ENCODE results near the gene CYFIP1. TPM values are rescaled to one million over a fixed set of nuclear protein-coding genes. Genes with fewer than 3 reads are reported as not detected.

The CYFIP1 gene
- total and polyA plus RNA-seq, 2 of the 8 experiments (the other 6 are each of a cell fraction or from before 2014, with no cell fraction given) = 38.6 to 81.7 TPM

GRCh38 chr15:22888120-22888859, 91.9 kb downstream of the CYFIP1 start:
- Histone ChIP-seq H3K23me2 (ENCODE audit: low read depth, low read length) (no peaks in the 10 kb centered on the region), H3K23ac (ENCODE audit: insufficient read length) (no peak overlapping the region), H2BK120ac (replicated peaks; ENCODE audit: low read depth, low read length) (no peak overlapping the region), H2BK5ac (ENCODE audit: low read depth, low read length) (no peak overlapping the region), H3K79me2 (ENCODE audit: control insufficient read depth in 1 of 2, insufficient read depth in 2 of 2, low read length in 2 of 2) (no peaks in the 10 kb centered on the region), H3K4me3 (ENCODE audit: extremely low read depth in 1 of 4, insufficient read depth in 2 of 4, low read depth in 3 of 4, low read length in 4 of 4) (no peak overlapping the region), H4K91ac (replicated peaks; ENCODE audit: insufficient read length, low read length) (no peak overlapping the region), H4K5ac (ENCODE audit: insufficient read length, low read depth, low read length) (no peak overlapping the region), H2AFZ (ENCODE audit: low read length) (no peak overlapping the region), H3K79me1 (ENCODE audit: low read depth, low read length) (no peaks in the 10 kb centered on the region), H3K27ac (ENCODE audit: low read depth, low read length) (no peak overlapping the region), H3K56ac (replicated peaks; ENCODE audit: insufficient read length, low read depth, low read length) (no peak overlapping the region), H3K14ac (ENCODE audit: insufficient read length) (no peak overlapping the region), H3K4me2 (ENCODE audit: insufficient read depth in 1 of 2, low read depth in 2 of 2, low read length in 2 of 2) (no peak overlapping the region), H4K20me1 (replicated peaks in 1 of 2; ENCODE audit: control insufficient read depth in 1 of 2, insufficient read depth in 2 of 2, low read length in 2 of 2) (no peaks in the 10 kb centered on the region), H2AK5ac (ENCODE audit: low read depth, low read length) (no peak overlapping the region), H3K4me1 (replicated peaks in 1 of 4; ENCODE audit: control insufficient read depth in 3 of 4, insufficient read depth in 4 of 4, low read length in 3 of 4) (peaks cover 0 to 3% (median 0%) of the 10 kb centered on the region in 4 experiments; a peak in 1 of 7 replicates), H4K8ac (ENCODE audit: extremely low read depth, insufficient read depth, low read length) (no peak overlapping the region), H3K9ac (replicated peaks in 1 of 4; ENCODE audit: extremely low read depth in 1 of 4, low read depth in 3 of 4, low read length in 3 of 4) (no peak overlapping the region), H3K9me3 (ENCODE audit: insufficient read depth in 2 of 2, low read depth in 1 of 2, low read length in 1 of 2) (no peaks in the 10 kb centered on the region), H3K27me3 (replicated peaks in 1 of 4; ENCODE audit: control insufficient read depth in 3 of 4, extremely low read depth in 1 of 4, insufficient read depth in 3 of 4, low read length in 3 of 4) (no peaks in the 10 kb centered on the region), H3K36me3 (ENCODE audit: control insufficient read depth in 2 of 4, insufficient read depth in 4 of 4, low read length in 3 of 4) (peaks cover 0 to 2% (median under 1%) of the 10 kb centered on the region in 4 experiments; a peak in 3 of 8 replicates), H2BK20ac (ENCODE audit: low read length) (no peak overlapping the region), H3K4ac (replicated peaks; ENCODE audit: insufficient read length, low read depth, low read length) (no peak overlapping the region), H2BK15ac (ENCODE audit: low read length) (no peak overlapping the region), H2BK12ac (ENCODE audit: low read depth, low read length) (no peak overlapping the region), H3K18ac (ENCODE audit: extremely low read depth, low read length) (no peak overlapping the region)
- FAIRE-seq (no peak), DNase-seq (ENCODE audit: low read depth in 1 of 2, low spot score in 2 of 2) (no peak)
- CTCF ChIA-PET (ENCODE audit: partially characterized antibody) = interaction anchor here (0.5 kb wide), 1 partner anchor 44 kb away, joined by 3 read pairs; no protein-coding TSS in a partner anchor
- WGBS, 2 experiments (ENCODE audit: extremely low coverage in 1 of 2, insufficient coverage in 1 of 2, insufficient read length in 1 of 2, insufficient replicate concordance in 2 of 2, low coverage in 1 of 2, low lambda C conversion rate in 2 of 2, missing lambda C conversion rate in 1 of 2) = 90% methylated on average over 9 of the region's 9 CpGs; no CpG with 5 or more reads in 1 of the 2 experiments
- POLR2A ChIA-PET (ENCODE audit: partially characterized antibody) = no interaction called here
- TF ChIP-seq SP2 (IDR thresholded peaks at IDR 0.05; ENCODE audit: low read length) (no peak), CTCF (IDR thresholded peaks at IDR 0.05; ENCODE audit: control extremely low read depth in 1 of 3, insufficient read depth in 1 of 3, low read depth in 1 of 3, low read length in 3 of 3) (no peak), MAFK (IDR thresholded peaks at IDR 0.05; ENCODE audit: low read depth, low read length) (no peak), RXRA (IDR thresholded peaks at IDR 0.05; ENCODE audit: insufficient read depth, low read depth, low read length) (no peak), BCL11A (IDR thresholded peaks at IDR 0.05; ENCODE audit: low read depth in 2 of 2, low read length in 2 of 2) (no peak), CBX8 (IDR thresholded peaks at IDR 0.05; ENCODE audit: borderline replicate concordance, low read depth, low read length) (no peak), HDAC6 (IDR thresholded peaks at IDR 0.05; ENCODE audit: low read depth, low read length) (no peak), EZH2 (IDR thresholded peaks at IDR 0.05; ENCODE audit: low read depth, low read length, severe bottlenecking) (no peak), TCF12 (IDR thresholded peaks at IDR 0.05; ENCODE audit: low read depth, low read length) (no peak), SAP30 (IDR thresholded peaks at IDR 0.05; ENCODE audit: insufficient read depth, insufficient replicate concordance, low read length) (no peak)

Data from H1 (cell line).